A549 (cell line): ENCODE data around the gene LMBR1L. TPM values are rescaled to one million over a fixed set of nuclear protein-coding genes. Genes with fewer than 3 reads are reported as not detected.

ENCODE experiments used
- ATAC-seq, 2 experiments: fragments of 200-7000 bp in 1 of 2; fragments of >200 bp in 1 of 2; cut with Nextera tagmentation in 1 of 2; cut with Tn5 transposase in 1 of 2; 3 replicates each; pipeline versions ENCODE4 v1.8.0 to v1.9.1; 2018 to 2020; ENCODE audit warnings: mild to moderate bottlenecking in 1 of 2, moderate library complexity in 1 of 2
- CTCF ChIA-PET: fragments of 300-600 bp; sonication (Branson Sonifier 250); formaldehyde crosslinking; extraction: SDS; loops from one replicate; lab custom pipeline; 2021; ENCODE audit warnings: antibody characterized with exemption, inconsistent platforms; lab: Yijun Ruan, JAX
- POLR2A ChIA-PET: fragments of 350-600 bp; formaldehyde crosslinking; extraction: SDS; loops from one replicate; lab custom pipeline; 2021; ENCODE audit warnings: antibody characterized with exemption, inconsistent platforms; lab: Yijun Ruan, JAX
- DNase-seq, 2 experiments: peaks; one replicate each; pipeline versions ENCODE4 v3.0.0 to v3.0.0-alpha.2; 2011 to 2016; ENCODE audit warnings: low read depth in 1 of 2, low spot score in 1 of 2
- FAIRE-seq: peaks from 2 replicates; lab custom pipeline; 2011; peaks lifted over from hg19 to GRCh38; lab: Jason Lieb, UNC
- H3K27ac ChIP-seq, 2 experiments: fragments of >200 bp; sonication (Bioruptor Twin); formaldehyde crosslinking; 3 replicates each; pipeline ENCODE4 v1.5.1; 2016 to 2017
- H3K4me1 ChIP-seq: fragments of >200 bp; sonication (Bioruptor Twin); formaldehyde crosslinking; 3 replicates; pipeline ENCODE4 v1.6.1; 2016
- H3K4me2 ChIP-seq: fragments of >200 bp; sonication (Bioruptor Twin); formaldehyde crosslinking; 3 replicates; pipeline ENCODE4 v1.6.1; 2016
- H3K4me3 ChIP-seq: fragments of >200 bp; sonication (Bioruptor Twin); formaldehyde crosslinking; 3 replicates; pipeline ENCODE4 v1.5.1; 2016
- H3K9me3 ChIP-seq: fragments of >200 bp; sonication (Bioruptor Twin); formaldehyde crosslinking; 3 replicates; pipeline ENCODE4 v1.6.1; 2016
- CBX2 ChIP-seq: fragments of 200-600 bp; sonication (generic); IDR thresholded peaks from 2 replicates; pipeline ENCODE4 v1.6.1; 2016; ENCODE audit warnings: low read depth, mild to moderate bottlenecking, borderline replicate concordance
- CEBPB ChIP-seq, 2 experiments: fragments of >200 bp in 1 of 2; sonication (Bioruptor Twin) in 1 of 2; formaldehyde crosslinking in 1 of 2; IDR thresholded peaks; 2 replicates each; pipeline ENCODE4 v1.6.1; 2012 to 2016
- EHMT2 ChIP-seq: fragments of 200-600 bp; sonication (generic); IDR thresholded peaks from 2 replicates; pipeline ENCODE4 v1.6.1; 2016; ENCODE audit warnings: antibody characterized with exemption, low read depth, mild to moderate bottlenecking, moderate library complexity
- FOXS1 ChIP-seq: fragments of 250-450 bp; sonication (Bioruptor Pico); IDR thresholded peaks from 2 replicates; pipeline ENCODE4 v1.5.0; 2020; ENCODE audit warnings: mild to moderate bottlenecking, moderate library complexity
- GATA3 ChIP-seq: IDR thresholded peaks from 2 replicates; pipeline ENCODE4 v1.6.1; 2012; ENCODE audit warnings: borderline replicate concordance
- HOXA7 ChIP-seq: fragments of 250-450 bp; sonication (Bioruptor Pico); IDR thresholded peaks from 2 replicates; pipeline ENCODE4 v1.5.0; 2020; ENCODE audit warnings: mild to moderate bottlenecking, moderate library complexity
- HOXB13 ChIP-seq: fragments of 250-450 bp; sonication (Bioruptor Pico); IDR thresholded peaks from 2 replicates; pipeline ENCODE4 v1.5.0; 2020; ENCODE audit warnings: low read depth, mild to moderate bottlenecking, moderate library complexity
- HOXB5 ChIP-seq: fragments of 250-450 bp; sonication (Bioruptor Pico); IDR thresholded peaks from 2 replicates; pipeline ENCODE4 v1.5.0; 2020; ENCODE audit warnings: mild to moderate bottlenecking, moderate library complexity
- JUN ChIP-seq, 2 experiments: fragments of >200 bp; sonication (Bioruptor Twin); formaldehyde crosslinking; IDR thresholded peaks; 2 replicates in 1 of 2; 3 replicates in 1 of 2; pipeline ENCODE4 v1.6.1; 2016 to 2017
- KDM1A ChIP-seq: fragments of 200-600 bp; sonication (generic); IDR thresholded peaks from 2 replicates; pipeline ENCODE4 v1.6.1; 2016; ENCODE audit warnings: low read depth, mild to moderate bottlenecking
- MAZ ChIP-seq: fragments of 150-350 bp; IDR thresholded peaks from 2 replicates; pipeline ENCODE4 v1.6.1; 2014; ENCODE audit warnings: antibody characterized with exemption, low read depth, low read length, borderline replicate concordance
- PHF8 ChIP-seq: fragments of 200-600 bp; sonication (generic); IDR thresholded peaks from 2 replicates; pipeline ENCODE4 v1.6.1; 2016; ENCODE audit warnings: low read depth, mild to moderate bottlenecking, antibody characterized with exemption, moderate library complexity, borderline replicate concordance
- POLR2A ChIP-seq: IDR thresholded peaks from 2 replicates; pipeline ENCODE4 v1.6.1; 2012; ENCODE audit warnings: mild to moderate bottlenecking, low read length
- POLR2AphosphoS2 ChIP-seq: conservative IDR thresholded peaks from 2 replicates; pipeline ENCODE4 v1.6.1; 2012; ENCODE audit warnings: low read length, improper control_type of control experiment, inconsistent platforms
- RAD21 ChIP-seq, 2 experiments: fragments of >200 bp in 1 of 2; sonication (Bioruptor Twin) in 1 of 2; formaldehyde crosslinking in 1 of 2; IDR thresholded peaks in 1 of 2; conservative IDR thresholded peaks in 1 of 2; 2 replicates in 1 of 2; 3 replicates in 1 of 2; pipeline ENCODE4 v1.6.1; 2012 to 2018; ENCODE audit warnings: inconsistent platforms in 1 of 2
- RNF2 ChIP-seq: fragments of 200-600 bp; sonication (generic); IDR thresholded peaks from 2 replicates; pipeline ENCODE4 v1.6.1; 2016; ENCODE audit warnings: low read depth, mild to moderate bottlenecking, antibody characterized with exemption, moderate library complexity, borderline replicate concordance
- SMC3 ChIP-seq: fragments of >200 bp; sonication (Bioruptor Twin); formaldehyde crosslinking; IDR thresholded peaks from 3 replicates; pipeline ENCODE4 v1.6.1; 2018; ENCODE audit warnings: inconsistent platforms
- TP53 ChIP-seq: fragments of 250-450 bp; sonication (Bioruptor Pico); IDR thresholded peaks from 2 replicates; pipeline ENCODE4 v1.5.0; 2021; ENCODE audit warnings: mild to moderate bottlenecking, moderate library complexity
- ZNF302 ChIP-seq: fragments of 250-450 bp; sonication (Bioruptor Pico); IDR thresholded peaks from 2 replicates; pipeline ENCODE4 v1.9.0; 2021; ENCODE audit warnings: inconsistent platforms, mild to moderate bottlenecking, moderate library complexity
- ZSCAN20 ChIP-seq: fragments of 250-450 bp; sonication (Bioruptor Pico); IDR thresholded peaks from 2 replicates; pipeline ENCODE4 v1.8.0; 2022; ENCODE audit warnings: mild to moderate bottlenecking, moderate library complexity
- WGBS: methylation state at CpG from one replicate; pipeline ENCODE4 v1.1.6; 2017; ENCODE audit errors: missing lambda C conversion rate; 5-methylcytosine and 5-hydroxymethylcytosine counted together
- polyA plus RNA-seq, 4 experiments: library from polyadenylated mRNA; depleted of rRNA in 3 of 4; stranded (reverse); fragments of >200 nt; fragmentation: RNase III in 1 of 4; extraction: RNeasy Plus Mini Kit Qiagen cat#74134 plus additional on column Dnase treatment in 1 of 4; gene quantifications; 2 replicates in 3 of 4; 3 replicates in 1 of 4; pipeline ENCODE4 v1.2.3, GENCODE V29; 2011 to 2017
- TF ChIP-seq, protein P1 (sequence below): IDR thresholded peaks from 2 replicates; pipeline ENCODE4 v1.6.1; 2012
- TF ChIP-seq, protein P2 (sequence below): fragments of 450-650 bp; IDR thresholded peaks from 2 replicates; pipeline ENCODE4 v1.6.1; 2014; ENCODE audit warnings: antibody characterized with exemption
- TF ChIP-seq, protein P3 (sequence below): fragments of 250-450 bp; sonication (Bioruptor Pico); IDR thresholded peaks from 2 replicates; pipeline ENCODE4 v1.5.0; 2020; ENCODE audit warnings: low read depth, mild to moderate bottlenecking, moderate library complexity
- TF ChIP-seq, protein P4 (sequence below): IDR thresholded peaks from 2 replicates; pipeline ENCODE4 v1.6.1; 2012
- TF ChIP-seq, protein P5 (sequence below): fragments of >200 bp; sonication (Bioruptor Twin); formaldehyde crosslinking; IDR thresholded peaks from 3 replicates; pipeline ENCODE4 v1.6.1; 2016
- TF ChIP-seq, protein P6 (sequence below): fragments of 150-350 bp; IDR thresholded peaks from 2 replicates; pipeline ENCODE4 v1.6.1; 2014; ENCODE audit warnings: low read depth, mild to moderate bottlenecking, low read length
- TF ChIP-seq, protein P7 (sequence below): IDR thresholded peaks from 2 replicates; pipeline ENCODE4 v1.6.1; 2012; ENCODE audit warnings: low read depth, borderline replicate concordance

Gene LMBR1L
- polyA plus RNA-seq, 2 of the 4 experiments (the other 2 are of a cell fraction), result 16.7 to 25.1 TPM

DNA sequence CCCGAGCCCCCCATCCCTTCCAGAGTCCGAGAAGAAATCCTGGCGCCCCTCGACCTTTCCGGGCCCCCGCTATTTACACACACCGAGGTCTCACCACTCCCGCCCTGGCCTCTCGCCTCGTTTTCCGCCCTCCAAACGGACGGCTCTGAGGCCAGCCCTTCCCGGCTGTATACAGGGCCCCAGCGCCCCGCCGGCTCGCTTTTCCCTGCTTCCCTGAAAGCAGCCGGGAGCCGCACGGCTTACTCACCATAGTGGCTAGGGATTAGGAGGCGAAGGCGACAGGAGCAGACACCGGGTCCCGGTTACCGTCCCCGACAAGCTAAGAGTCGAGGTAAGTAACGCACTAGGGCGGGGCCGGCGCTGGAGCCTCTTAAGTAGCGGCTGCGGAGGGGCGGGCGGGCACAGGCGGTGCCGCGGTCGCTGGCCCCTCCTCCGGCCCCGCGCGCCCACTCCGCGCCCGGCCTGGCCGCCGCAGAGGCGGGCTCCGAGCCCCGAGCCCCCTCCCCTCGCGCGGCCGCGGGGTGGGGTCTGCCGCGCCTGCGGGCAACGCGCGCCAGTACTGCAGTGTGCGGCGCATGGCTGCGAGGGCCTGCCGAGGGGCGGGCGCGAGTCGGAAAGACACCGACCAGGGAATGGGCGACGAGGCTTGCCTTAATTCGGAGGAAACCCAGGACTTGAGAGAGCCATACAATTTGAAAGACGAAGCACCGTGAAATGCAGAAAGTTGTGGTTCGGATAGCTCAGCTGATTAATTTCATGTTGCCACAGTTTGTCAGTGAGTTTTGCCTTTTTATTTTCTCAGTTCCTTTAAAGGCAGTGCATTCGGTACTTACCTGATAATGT, 20.6 kb upstream of the LMBR1L start, which contains the start of gene TUBA1B (continued):
- TF ChIP-seq RNF2, result no peak
- peak; percentile 98 for TF ChIP-seq POLR2A
- TF ChIP-seq, protein P1, sequence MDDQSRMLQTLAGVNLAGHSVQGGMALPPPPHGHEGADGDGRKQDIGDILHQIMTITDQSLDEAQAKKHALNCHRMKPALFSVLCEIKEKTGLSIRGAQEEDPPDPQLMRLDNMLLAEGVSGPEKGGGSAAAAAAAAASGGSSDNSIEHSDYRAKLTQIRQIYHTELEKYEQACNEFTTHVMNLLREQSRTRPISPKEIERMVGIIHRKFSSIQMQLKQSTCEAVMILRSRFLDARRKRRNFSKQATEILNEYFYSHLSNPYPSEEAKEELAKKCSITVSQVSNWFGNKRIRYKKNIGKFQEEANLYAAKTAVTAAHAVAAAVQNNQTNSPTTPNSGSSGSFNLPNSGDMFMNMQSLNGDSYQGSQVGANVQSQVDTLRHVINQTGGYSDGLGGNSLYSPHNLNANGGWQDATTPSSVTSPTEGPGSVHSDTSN, result peak; percentile 71
- peak; percentile 12; the same call in 1 of the 2 replicates for TF ChIP-seq TP53 (CRISPR knock-in tag)
- TF ChIP-seq POLR2AphosphoS2, result no peak

DNA sequence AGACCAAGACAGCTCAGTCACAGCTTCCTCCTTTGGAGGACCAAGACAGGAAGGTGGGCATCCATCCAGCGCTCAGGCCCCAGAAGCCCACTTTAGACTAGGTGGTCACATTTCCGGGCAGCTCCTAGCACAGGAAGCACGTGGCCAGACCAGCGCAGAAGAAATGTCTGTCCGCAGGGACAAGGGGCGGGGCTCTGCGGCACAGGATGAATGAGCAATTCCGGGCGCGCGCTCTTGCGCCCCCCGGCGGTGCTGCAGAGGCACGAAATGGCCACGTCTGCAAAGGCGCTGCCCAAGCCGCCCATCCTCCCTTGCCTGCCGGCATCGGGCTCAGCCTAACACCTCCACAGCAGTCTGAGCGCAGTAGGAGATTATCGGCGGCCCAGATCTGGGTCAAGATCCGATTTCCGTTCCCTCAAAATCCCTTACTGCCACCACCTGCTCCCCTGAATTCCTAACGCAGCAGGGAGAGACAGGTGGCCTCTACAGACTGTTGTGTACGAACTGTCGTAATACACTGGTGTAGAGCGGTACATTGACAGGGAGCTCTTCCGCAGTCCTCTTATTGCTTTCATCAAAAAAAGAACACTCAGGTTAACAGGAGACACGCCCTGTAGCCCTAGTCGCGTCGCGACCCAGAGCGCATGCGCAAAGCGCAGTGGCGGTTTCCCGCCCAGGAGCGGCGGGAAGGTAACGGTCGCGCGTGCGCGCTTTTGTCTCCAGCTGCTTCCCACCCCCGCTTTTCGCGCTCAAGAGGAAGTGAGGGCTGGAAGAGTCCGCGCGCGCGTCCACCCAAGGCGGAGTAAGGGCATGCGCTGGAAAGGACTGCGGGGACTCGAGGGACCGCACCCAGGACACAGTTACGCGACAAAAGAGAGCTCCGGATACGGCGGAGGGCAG, 19.8 kb upstream of the LMBR1L start:
- Histone ChIP-seq H3K4me2 (peak overlapping the region; percentile 96), H3K27ac (peak overlapping the region; percentile 99), H3K4me3 (peak overlapping the region; percentile 93), H3K4me1 (peaks cover 27% of the 10 kb centered on the region), H3K9me3 (no peaks in the 10 kb centered on the region)
- ATAC-seq, result peak; percentile 74 to 80
- DNase-seq, result peak; percentile 84 to 96
- CTCF ChIA-PET, result interaction anchor here (0.6 to 6.6 kb wide), 56 partner anchors 8 to 488 kb away, joined by 3 to 115 read pairs (median 4); partner anchors contain the start of genes DHH, LMBR1L, RHEBL1 and TUBA1C
- POLR2A ChIA-PET, result interaction anchor here (0.6 to 3.4 kb wide), 41 partner anchors 9 to 698 kb away, joined by 3 to 66 read pairs (median 4); partner anchors contain the start of genes DHH, LMBR1L, NCKAP5L and PRKAG1
- no peak for FAIRE-seq
- WGBS, result 1% methylated on average over 66 of the region's 66 CpGs
- TF ChIP-seq, protein P1, result peak; percentile 66; the same call in 1 of the 2 replicates
- no peak for TF ChIP-seq PHF8
- TF ChIP-seq, protein P2, sequence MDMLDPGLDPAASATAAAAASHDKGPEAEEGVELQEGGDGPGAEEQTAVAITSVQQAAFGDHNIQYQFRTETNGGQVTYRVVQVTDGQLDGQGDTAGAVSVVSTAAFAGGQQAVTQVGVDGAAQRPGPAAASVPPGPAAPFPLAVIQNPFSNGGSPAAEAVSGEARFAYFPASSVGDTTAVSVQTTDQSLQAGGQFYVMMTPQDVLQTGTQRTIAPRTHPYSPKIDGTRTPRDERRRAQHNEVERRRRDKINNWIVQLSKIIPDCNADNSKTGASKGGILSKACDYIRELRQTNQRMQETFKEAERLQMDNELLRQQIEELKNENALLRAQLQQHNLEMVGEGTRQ, result peak; percentile 77
- peak; percentile 69 for TF ChIP-seq SMC3
- TF ChIP-seq, protein P3, sequence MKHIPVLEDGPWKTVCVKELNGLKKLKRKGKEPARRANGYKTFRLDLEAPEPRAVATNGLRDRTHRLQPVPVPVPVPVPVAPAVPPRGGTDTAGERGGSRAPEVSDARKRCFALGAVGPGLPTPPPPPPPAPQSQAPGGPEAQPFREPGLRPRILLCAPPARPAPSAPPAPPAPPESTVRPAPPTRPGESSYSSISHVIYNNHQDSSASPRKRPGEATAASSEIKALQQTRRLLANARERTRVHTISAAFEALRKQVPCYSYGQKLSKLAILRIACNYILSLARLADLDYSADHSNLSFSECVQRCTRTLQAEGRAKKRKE (CRISPR knock-in tag), result peak; percentile 71; the same call in 1 of the 2 replicates
- TF ChIP-seq, protein P4, sequence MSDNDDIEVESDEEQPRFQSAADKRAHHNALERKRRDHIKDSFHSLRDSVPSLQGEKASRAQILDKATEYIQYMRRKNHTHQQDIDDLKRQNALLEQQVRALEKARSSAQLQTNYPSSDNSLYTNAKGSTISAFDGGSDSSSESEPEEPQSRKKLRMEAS, result peak; percentile 96
- TF ChIP-seq JUN (IDR thresholded peaks at IDR 0.05), result peak in 1 of 2 experiments; percentile 53; a peak in 4 of 5 replicates
- no peak for TF ChIP-seq ZSCAN20
- no peak for TF ChIP-seq CEBPB (IDR thresholded peaks at IDR 0.05)
- no peak for TF ChIP-seq MAZ
- no peak for TF ChIP-seq KDM1A
- TF ChIP-seq, protein P5, sequence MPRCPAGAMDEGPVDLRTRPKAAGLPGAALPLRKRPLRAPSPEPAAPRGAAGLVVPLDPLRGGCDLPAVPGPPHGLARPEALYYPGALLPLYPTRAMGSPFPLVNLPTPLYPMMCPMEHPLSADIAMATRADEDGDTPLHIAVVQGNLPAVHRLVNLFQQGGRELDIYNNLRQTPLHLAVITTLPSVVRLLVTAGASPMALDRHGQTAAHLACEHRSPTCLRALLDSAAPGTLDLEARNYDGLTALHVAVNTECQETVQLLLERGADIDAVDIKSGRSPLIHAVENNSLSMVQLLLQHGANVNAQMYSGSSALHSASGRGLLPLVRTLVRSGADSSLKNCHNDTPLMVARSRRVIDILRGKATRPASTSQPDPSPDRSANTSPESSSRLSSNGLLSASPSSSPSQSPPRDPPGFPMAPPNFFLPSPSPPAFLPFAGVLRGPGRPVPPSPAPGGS, result no peak
- peak; percentile 81 for TF ChIP-seq HOXA7 (CRISPR knock-in tag)
- TF ChIP-seq, protein P6, sequence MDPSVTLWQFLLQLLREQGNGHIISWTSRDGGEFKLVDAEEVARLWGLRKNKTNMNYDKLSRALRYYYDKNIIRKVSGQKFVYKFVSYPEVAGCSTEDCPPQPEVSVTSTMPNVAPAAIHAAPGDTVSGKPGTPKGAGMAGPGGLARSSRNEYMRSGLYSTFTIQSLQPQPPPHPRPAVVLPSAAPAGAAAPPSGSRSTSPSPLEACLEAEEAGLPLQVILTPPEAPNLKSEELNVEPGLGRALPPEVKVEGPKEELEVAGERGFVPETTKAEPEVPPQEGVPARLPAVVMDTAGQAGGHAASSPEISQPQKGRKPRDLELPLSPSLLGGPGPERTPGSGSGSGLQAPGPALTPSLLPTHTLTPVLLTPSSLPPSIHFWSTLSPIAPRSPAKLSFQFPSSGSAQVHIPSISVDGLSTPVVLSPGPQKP, result no peak
- TF ChIP-seq CBX2, result no peak
- peak; percentile 67; the same call in 1 of the 2 replicates for TF ChIP-seq HOXB5 (CRISPR knock-in tag)
- TF ChIP-seq ZNF302 (CRISPR knock-in tag), result no peak; the same call in 1 of the 2 replicates
- TF ChIP-seq GATA3, result no peak; the same call in 1 of the 2 replicates
- no peak; the same call in 1 of the 2 replicates for TF ChIP-seq FOXS1
- TF ChIP-seq HOXB13, result no peak
- TF ChIP-seq EHMT2, result no peak
- peak; percentile 22 to 62 for TF ChIP-seq RAD21 (conservative IDR thresholded peaks at IDR 0.05 in 1 of 2, IDR thresholded peaks at IDR 0.05 in 1 of 2)
- TF ChIP-seq POLR2AphosphoS2, result peak; percentile 82
- TF ChIP-seq, protein P7, sequence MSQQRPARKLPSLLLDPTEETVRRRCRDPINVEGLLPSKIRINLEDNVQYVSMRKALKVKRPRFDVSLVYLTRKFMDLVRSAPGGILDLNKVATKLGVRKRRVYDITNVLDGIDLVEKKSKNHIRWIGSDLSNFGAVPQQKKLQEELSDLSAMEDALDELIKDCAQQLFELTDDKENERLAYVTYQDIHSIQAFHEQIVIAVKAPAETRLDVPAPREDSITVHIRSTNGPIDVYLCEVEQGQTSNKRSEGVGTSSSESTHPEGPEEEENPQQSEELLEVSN, result peak; percentile 99
